SK-N-MC (cell line): ENCODE data around the gene IQCF2.

Experiments
- EZH2 ChIP-seq: fragments of 200-600 bp; sonication (generic); IDR thresholded peaks from one replicate; pipeline ENCODE4 v1.6.1; 2017; ENCODE audit warnings: antibody characterized with exemption
- FOXP2 ChIP-seq: optimal IDR thresholded peaks from 2 replicates; pipeline ENCODE3; 2011; ENCODE audit warnings: mild to moderate bottlenecking, moderate library complexity; ENCODE audit not compliant: insufficient read depth; ENCODE audit errors: extremely low read length, control extremely low read depth
- POLR2AphosphoS5 ChIP-seq: IDR thresholded peaks from 2 replicates; pipeline ENCODE4 v1.6.1; 2012; ENCODE audit warnings: mild to moderate bottlenecking, low read depth, low read length, borderline replicate concordance

DNA sequence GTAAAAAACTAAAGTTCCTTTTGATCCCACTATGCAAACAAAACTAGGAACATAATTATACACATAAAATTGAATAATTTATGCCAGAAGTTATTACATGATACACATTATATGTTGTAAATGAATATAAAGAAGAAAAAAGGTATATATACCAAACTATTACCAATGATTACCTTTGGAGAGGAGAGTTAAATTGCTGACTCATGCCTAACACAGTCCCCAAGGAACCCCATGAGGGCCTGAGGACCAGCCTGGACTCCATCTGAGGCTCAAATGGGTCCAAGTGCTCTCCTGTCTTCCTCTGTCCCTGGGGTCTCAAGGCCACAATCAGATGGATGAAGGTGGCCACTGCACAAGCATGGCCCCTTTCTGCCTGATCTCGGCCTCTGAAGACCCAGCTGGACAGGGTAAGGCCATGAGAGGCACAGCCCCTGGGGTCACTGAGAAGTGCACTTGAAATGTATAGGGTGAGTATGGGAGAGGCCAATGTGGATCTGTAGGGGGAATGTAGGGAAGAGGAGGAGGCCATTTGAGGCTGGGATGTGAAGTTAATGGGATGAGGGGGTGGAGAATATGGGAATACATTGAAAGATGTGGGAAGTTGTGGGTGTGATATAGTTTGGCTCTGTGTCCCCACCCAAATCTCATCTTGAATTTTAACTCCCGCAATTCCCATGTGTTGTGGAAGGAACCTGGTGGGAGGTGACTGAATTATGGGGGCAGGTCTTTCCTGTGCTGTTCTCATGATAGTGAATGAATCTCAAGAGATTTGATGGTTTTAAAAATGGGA lies 42.8 kb downstream of the IQCF2 start:
- TF ChIP-seq POLR2AphosphoS5 (no peak), EZH2 (no peak), FOXP2 (no peak)
